ENCODE results near the gene ZNF541. TPM values are rescaled to one million over a fixed set of nuclear protein-coding genes. Genes with fewer than 3 reads are reported as not detected.

ZNF541 gene
- total RNA-seq, 2 donors from 2014 or later: 0.23 to 13.9 TPM

DNA sequence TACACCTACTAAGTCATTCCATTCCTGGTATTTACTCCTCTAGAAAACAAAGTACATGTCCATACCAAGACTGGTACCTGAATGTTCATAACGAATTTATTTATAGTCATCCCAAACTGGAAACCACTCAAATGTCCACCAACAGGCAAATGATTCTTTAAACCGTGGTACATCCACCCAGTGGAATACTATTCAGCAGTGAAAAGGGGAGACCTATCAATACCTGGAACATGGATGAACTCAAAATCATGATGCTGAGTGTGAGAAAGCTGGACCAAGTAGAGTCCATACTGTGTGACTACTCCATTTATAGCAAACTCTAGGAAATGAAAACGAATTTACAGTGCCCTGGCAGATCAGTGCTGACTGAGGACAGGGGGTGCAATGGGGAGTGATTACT, 46.1 kb downstream of the ZNF541 start:
- H3K27ac ChIP-seq: no peak overlapping the region
- no peaks in the 10 kb centered on the region for H3K27me3 ChIP-seq (replicated peaks; ENCODE audit: insufficient read depth)
- no peak overlapping the region for H3K4me3 ChIP-seq
- intact Hi-C loops (cut with DNase I): no loop called here
- TF ChIP-seq, protein P1, sequence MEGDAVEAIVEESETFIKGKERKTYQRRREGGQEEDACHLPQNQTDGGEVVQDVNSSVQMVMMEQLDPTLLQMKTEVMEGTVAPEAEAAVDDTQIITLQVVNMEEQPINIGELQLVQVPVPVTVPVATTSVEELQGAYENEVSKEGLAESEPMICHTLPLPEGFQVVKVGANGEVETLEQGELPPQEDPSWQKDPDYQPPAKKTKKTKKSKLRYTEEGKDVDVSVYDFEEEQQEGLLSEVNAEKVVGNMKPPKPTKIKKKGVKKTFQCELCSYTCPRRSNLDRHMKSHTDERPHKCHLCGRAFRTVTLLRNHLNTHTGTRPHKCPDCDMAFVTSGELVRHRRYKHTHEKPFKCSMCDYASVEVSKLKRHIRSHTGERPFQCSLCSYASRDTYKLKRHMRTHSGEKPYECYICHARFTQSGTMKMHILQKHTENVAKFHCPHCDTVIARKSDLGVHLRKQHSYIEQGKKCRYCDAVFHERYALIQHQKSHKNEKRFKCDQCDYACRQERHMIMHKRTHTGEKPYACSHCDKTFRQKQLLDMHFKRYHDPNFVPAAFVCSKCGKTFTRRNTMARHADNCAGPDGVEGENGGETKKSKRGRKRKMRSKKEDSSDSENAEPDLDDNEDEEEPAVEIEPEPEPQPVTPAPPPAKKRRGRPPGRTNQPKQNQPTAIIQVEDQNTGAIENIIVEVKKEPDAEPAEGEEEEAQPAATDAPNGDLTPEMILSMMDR (IDR thresholded peaks at IDR 0.05): no peak
- TF ChIP-seq POLR2AphosphoS5 (IDR thresholded peaks at IDR 0.05) (no peak), POLR2A (IDR thresholded peaks at IDR 0.05) (no peak)
- DNase-seq (ENCODE audit: low spot score): no peak
- H3K36me3 ChIP-seq: no peaks in the 10 kb centered on the region
- WGBS: 87% methylated on average over 3 of the region's 3 CpGs
- no peaks in the 10 kb centered on the region for H3K9me3 ChIP-seq
- H3K4me1 ChIP-seq (replicated peaks): no peaks in the 10 kb centered on the region

DNA sequence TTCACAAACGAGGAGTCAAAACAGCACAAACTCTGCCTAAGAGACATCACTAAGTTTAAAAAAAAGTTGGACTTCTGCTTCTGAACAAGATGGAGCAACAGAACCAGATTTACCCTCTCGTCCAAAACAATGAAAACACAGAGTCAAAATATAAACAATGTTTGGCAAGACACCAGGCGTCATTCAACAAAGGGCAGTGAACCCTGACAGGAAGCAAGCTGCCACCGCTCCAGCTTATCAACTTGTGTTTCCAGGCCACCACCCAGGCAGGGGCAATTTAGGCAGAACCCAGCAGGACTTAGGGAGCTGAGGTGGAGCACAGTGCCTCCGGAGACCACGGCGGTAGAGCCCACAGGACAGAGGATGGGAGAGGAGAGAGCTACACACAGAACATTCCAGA, 49.5 kb downstream of the ZNF541 start:
- Histone ChIP-seq H3K9me3 (no peaks in the 10 kb centered on the region), H3K27ac (no peak overlapping the region), H3K36me3 (no peaks in the 10 kb centered on the region), H3K4me1 (replicated peaks) (no peaks in the 10 kb centered on the region), H3K4me3 (no peak overlapping the region), H3K27me3 (replicated peaks; ENCODE audit: insufficient read depth) (no peaks in the 10 kb centered on the region)
- DNase-seq (ENCODE audit: low spot score): no peak
- intact Hi-C loops (cut with DNase I): no loop called here
- 30% methylated on average over 7 of the region's 7 CpGs for WGBS
- TF ChIP-seq, protein P1 (IDR thresholded peaks at IDR 0.05): no peak
- TF ChIP-seq POLR2AphosphoS5 (IDR thresholded peaks at IDR 0.05) (no peak), POLR2A (IDR thresholded peaks at IDR 0.05) (no peak)

Small RNAs within 50 kb of the gene (small RNA-seq; reads per million reads assigned to genes)
- gene RN7SL322P: 0 reads per million in 2 donors

Other genes starting within 250 kb of the ZNF541 start
- gene C5AR2, start 241.0 kb downstream of the ZNF541 start, total RNA-seq: 1 to 10 TPM in 1 of 2 donors, not detected in 1; 1.9 TPM
- gene DHX34, start 223.8 kb downstream of the ZNF541 start, total RNA-seq: 10 to 100 TPM; 15.5 to 41.8 TPM
- gene MEIS3, start 153.6 kb downstream of the ZNF541 start, total RNA-seq: 10 to 100 TPM; 16.2 to 41.6 TPM
- 1 to 10 TPM; 1.3 to 7.7 TPM for gene SLC8A2, start 101.3 kb downstream of the ZNF541 start, total RNA-seq
- 1 to 10 TPM; 8.8 to 9.0 TPM for gene KPTN, start 88.9 kb downstream of the ZNF541 start, total RNA-seq
- gene NAPA, start 58.1 kb downstream of the ZNF541 start, total RNA-seq: 100 to 1,000 TPM; 263 to 422 TPM
- 10 to 100 TPM; 19.4 to 25.3 TPM for gene BICRA, start 36.0 kb upstream of the ZNF541 start, total RNA-seq
- 10 to 100 TPM; 48.7 to 83.2 TPM for gene EHD2, start 140.3 kb upstream of the ZNF541 start, total RNA-seq
- gene NOP53, start 172.4 kb upstream of the ZNF541 start, total RNA-seq: 100 to 1,000 TPM; 465 to 586 TPM
- 100 to 1,000 TPM; 301 to 565 TPM for gene SELENOW, start 205.6 kb upstream of the ZNF541 start, total RNA-seq
- under 1 TPM in 1 of 2 donors, not detected in 1; 0.91 TPM for gene TPRX1, start 231.4 kb upstream of the ZNF541 start, total RNA-seq
- under 1 TPM in 1 of 2 donors, not detected in 1; 0.34 TPM for gene CRX, start 248.8 kb upstream of the ZNF541 start, total RNA-seq

Data from prostate gland (tissue), 2 donors.